K562 (cell line): Measurements from ENCODE around the gene PAX2. TPM values are rescaled to one million over a fixed set of nuclear protein-coding genes. Genes with fewer than 3 reads are reported as not detected.

ENCODE experiments used
- DACH1 ChIP-seq: fragments of 450-650 bp; IDR thresholded peaks from 2 replicates; pipeline ENCODE4 v1.6.1; 2018; ENCODE audit not compliant: partially characterized antibody
- POLR3A ChIP-seq: IDR thresholded peaks from 2 replicates; pipeline ENCODE4 v1.6.1; 2011; ENCODE audit warnings: borderline replicate concordance, mild to moderate bottlenecking, moderate library complexity; ENCODE audit not compliant: insufficient read length, insufficient read depth; ENCODE audit errors: extremely low read depth
- polyA plus RNA-seq, 8 experiments: library from polyadenylated mRNA; depleted of rRNA in 4 of 8; stranded (reverse) in 5 of 8; unstranded in 3 of 8; fragments of >200 nt; fragmentation: Nextera tagmentation in 2 of 8; fragmentation: Illumina TruSeq in 1 of 8; extraction: Ambion mirVana in 2 of 8; extraction: Trizol in 1 of 8; gene quantifications; 2 replicates each; pipeline versions ENCODE4 v1.2.1 to v1.2.3, GENCODE V29; 2011 to 2014; ENCODE audit warnings: inconsistent platforms in 1 of 8, missing spikeins in 1 of 8
- total RNA-seq, 7 experiments: library from RNA; depleted of rRNA in 6 of 7; stranded (reverse); fragments of >200 nt in 6 of 7; fragmentation: Illumina TruSeq in 2 of 7; extraction: Trizol in 2 of 7; gene quantifications; 2 replicates each; pipeline versions ENCODE4 v1.2.1 to v1.2.3, GENCODE V29; 2011 to 2021; ENCODE audit warnings: low replicate concordance in 1 of 7
- TF ChIP-seq, protein P1 (sequence below): fragments of 450-650 bp; formaldehyde crosslinking; IDR thresholded peaks from 2 replicates; pipeline ENCODE4 v1.4.0; 2020; ENCODE audit warnings: mild to moderate bottlenecking, moderate library complexity

Gene PAX2
- total and polyA plus RNA-seq, 9 of the 15 experiments (the other 6 are each of a cell fraction or from before 2014, with no cell fraction given) = not detected

DNA sequence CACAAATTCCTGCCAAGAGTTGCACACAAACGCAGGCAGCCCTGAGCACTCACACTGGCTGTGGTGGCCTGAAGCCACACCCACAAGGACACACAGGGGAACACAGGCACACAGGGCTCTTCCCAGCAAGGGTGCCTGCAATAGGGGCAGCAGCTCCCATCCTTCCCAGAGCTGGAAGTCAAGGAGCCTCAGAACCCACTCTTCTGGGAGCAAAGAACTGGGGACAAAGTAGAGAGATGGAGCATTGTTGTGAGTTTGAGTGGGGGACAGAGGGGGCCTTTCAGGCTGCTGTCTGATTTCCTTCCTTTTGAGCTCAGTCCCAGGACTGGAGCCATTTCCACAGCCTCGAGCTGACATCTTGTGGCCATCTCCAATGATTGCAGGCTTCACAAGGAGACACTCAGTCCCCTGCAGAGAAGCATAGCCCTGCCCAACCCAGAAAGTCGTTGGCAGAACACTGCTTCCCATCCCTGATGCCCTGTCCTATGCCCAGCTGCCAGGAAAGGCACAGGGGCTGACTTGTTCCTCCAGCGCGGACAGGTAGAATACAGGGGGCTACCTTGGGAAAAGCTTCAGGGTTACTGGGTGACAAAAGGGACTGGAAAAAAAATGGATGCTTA, 133.0 kb downstream of the PAX2 start (continued):
- TF ChIP-seq, protein P1, sequence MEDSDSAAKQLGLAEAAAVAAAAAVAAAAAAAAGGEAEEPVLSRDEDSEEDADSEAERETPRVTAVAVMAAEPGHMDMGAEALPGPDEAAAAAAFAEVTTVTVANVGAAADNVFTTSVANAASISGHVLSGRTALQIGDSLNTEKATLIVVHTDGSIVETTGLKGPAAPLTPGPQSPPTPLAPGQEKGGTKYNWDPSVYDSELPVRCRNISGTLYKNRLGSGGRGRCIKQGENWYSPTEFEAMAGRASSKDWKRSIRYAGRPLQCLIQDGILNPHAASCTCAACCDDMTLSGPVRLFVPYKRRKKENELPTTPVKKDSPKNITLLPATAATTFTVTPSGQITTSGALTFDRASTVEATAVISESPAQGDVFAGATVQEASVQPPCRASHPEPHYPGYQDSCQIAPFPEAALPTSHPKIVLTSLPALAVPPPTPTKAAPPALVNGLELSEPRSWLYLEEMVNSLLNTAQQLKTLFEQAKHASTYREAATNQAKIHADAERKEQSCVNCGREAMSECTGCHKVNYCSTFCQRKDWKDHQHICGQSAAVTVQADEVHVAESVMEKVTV (CRISPR knock-in tag) = 0 out of 2 replicates have a peak, but pooled peaks have one; percentile 23
- TF ChIP-seq POLR3A = no peak
- no peak for TF ChIP-seq DACH1

Other genes starting within 250 kb of the PAX2 start
- gene SEC31B, start 225.7 kb upstream of the PAX2 start, total RNA-seq (2014; rRNA removed) = 0.91 and 1.3 TPM in 2 replicates
- gene SEC31B, start 225.7 kb upstream of the PAX2 start, total RNA-seq (2014; rRNA removed; fragmentation: Illumina TruSeq; extraction: Trizol) = 1.5 and 1.6 TPM in 2 replicates
- 1.2 and 1.5 TPM in 2 replicates for gene SEC31B, start 225.7 kb upstream of the PAX2 start, total RNA-seq (2015; rRNA removed; fragmentation: Illumina TruSeq; extraction: Trizol)
- gene SEC31B, start 225.7 kb upstream of the PAX2 start, total RNA-seq (2021) = 4.2 and 4.6 TPM in 2 replicates
- gene SEC31B, start 225.7 kb upstream of the PAX2 start, polyA plus RNA-seq (2011; rRNA removed) = 7.0 and 14.6 TPM in 2 replicates
- 3.4 and 5.1 TPM in 2 replicates for gene SEC31B, start 225.7 kb upstream of the PAX2 start, polyA plus RNA-seq (2014; fragmentation: Illumina TruSeq; extraction: Trizol)
- 1 to 10 TPM; 1.2 to 2.4 TPM for gene SEC31B, start 225.7 kb upstream of the PAX2 start, polyA plus RNA-seq (2014; fragmentation: Nextera tagmentation; extraction: Ambion mirVana)
- gene SEC31B, start 225.7 kb upstream of the PAX2 start, polyA plus RNA-seq (2014; rRNA removed) = 5.9 and 7.2 TPM in 2 replicates
- 262 and 285 TPM in 2 replicates for gene NDUFB8, start 215.7 kb upstream of the PAX2 start, total RNA-seq (2014; rRNA removed)
- 129 and 131 TPM in 2 replicates for gene NDUFB8, start 215.7 kb upstream of the PAX2 start, total RNA-seq (2014; rRNA removed; fragmentation: Illumina TruSeq; extraction: Trizol)
- 188 and 199 TPM in 2 replicates for gene NDUFB8, start 215.7 kb upstream of the PAX2 start, total RNA-seq (2015; rRNA removed; fragmentation: Illumina TruSeq; extraction: Trizol)
- gene NDUFB8, start 215.7 kb upstream of the PAX2 start, total RNA-seq (2021) = 146 and 154 TPM in 2 replicates
- 176 and 195 TPM in 2 replicates for gene NDUFB8, start 215.7 kb upstream of the PAX2 start, polyA plus RNA-seq (2011; rRNA removed)
- gene NDUFB8, start 215.7 kb upstream of the PAX2 start, polyA plus RNA-seq (2014; fragmentation: Illumina TruSeq; extraction: Trizol) = 149 and 201 TPM in 2 replicates
- gene NDUFB8, start 215.7 kb upstream of the PAX2 start, polyA plus RNA-seq (2014; fragmentation: Nextera tagmentation; extraction: Ambion mirVana) = 100 to 1,000 TPM; 307 to 360 TPM
- gene NDUFB8, start 215.7 kb upstream of the PAX2 start, polyA plus RNA-seq (2014; rRNA removed) = 307 and 321 TPM in 2 replicates
- gene HIF1AN, start 209.6 kb upstream of the PAX2 start, total RNA-seq (2014; rRNA removed) = 3.1 and 3.8 TPM in 2 replicates
- gene HIF1AN, start 209.6 kb upstream of the PAX2 start, total RNA-seq (2014; rRNA removed; fragmentation: Illumina TruSeq; extraction: Trizol) = 11.1 and 14.1 TPM in 2 replicates
- gene HIF1AN, start 209.6 kb upstream of the PAX2 start, total RNA-seq (2015; rRNA removed; fragmentation: Illumina TruSeq; extraction: Trizol) = 10.6 and 11.6 TPM in 2 replicates
- gene HIF1AN, start 209.6 kb upstream of the PAX2 start, total RNA-seq (2021) = 16.8 and 19.1 TPM in 2 replicates
- 5.1 and 8.5 TPM in 2 replicates for gene HIF1AN, start 209.6 kb upstream of the PAX2 start, polyA plus RNA-seq (2011; rRNA removed)
- gene HIF1AN, start 209.6 kb upstream of the PAX2 start, polyA plus RNA-seq (2014; fragmentation: Illumina TruSeq; extraction: Trizol) = 6.7 and 7.1 TPM in 2 replicates
- 1 to 10 TPM; 1.2 to 1.7 TPM for gene HIF1AN, start 209.6 kb upstream of the PAX2 start, polyA plus RNA-seq (2014; fragmentation: Nextera tagmentation; extraction: Ambion mirVana)
- gene HIF1AN, start 209.6 kb upstream of the PAX2 start, polyA plus RNA-seq (2014; rRNA removed) = 4.3 and 6.9 TPM in 2 replicates
- gene SLF2, start 167.4 kb downstream of the PAX2 start, total RNA-seq (2014; rRNA removed) = 7.8 and 8.8 TPM in 2 replicates
- 13.8 and 13.9 TPM in 2 replicates for gene SLF2, start 167.4 kb downstream of the PAX2 start, total RNA-seq (2014; rRNA removed; fragmentation: Illumina TruSeq; extraction: Trizol)
- gene SLF2, start 167.4 kb downstream of the PAX2 start, total RNA-seq (2015; rRNA removed; fragmentation: Illumina TruSeq; extraction: Trizol) = 17.6 and 18.4 TPM in 2 replicates
- 9.2 and 11.3 TPM in 2 replicates for gene SLF2, start 167.4 kb downstream of the PAX2 start, total RNA-seq (2021)
- gene SLF2, start 167.4 kb downstream of the PAX2 start, polyA plus RNA-seq (2011; rRNA removed) = 6.7 and 7.1 TPM in 2 replicates
- gene SLF2, start 167.4 kb downstream of the PAX2 start, polyA plus RNA-seq (2014; fragmentation: Illumina TruSeq; extraction: Trizol) = 4.9 and 6.1 TPM in 2 replicates
- 1 to 10 TPM; 1.7 to 1.8 TPM for gene SLF2, start 167.4 kb downstream of the PAX2 start, polyA plus RNA-seq (2014; fragmentation: Nextera tagmentation; extraction: Ambion mirVana)
- 7.9 and 8.6 TPM in 2 replicates for gene SLF2, start 167.4 kb downstream of the PAX2 start, polyA plus RNA-seq (2014; rRNA removed)
- gene SEMA4G, start 223.9 kb downstream of the PAX2 start, total RNA-seq (2014; rRNA removed) = 1.7 and 1.9 TPM in 2 replicates
- 1.3 and 1.5 TPM in 2 replicates for gene SEMA4G, start 223.9 kb downstream of the PAX2 start, total RNA-seq (2014; rRNA removed; fragmentation: Illumina TruSeq; extraction: Trizol)
- gene SEMA4G, start 223.9 kb downstream of the PAX2 start, total RNA-seq (2015; rRNA removed; fragmentation: Illumina TruSeq; extraction: Trizol) = 0.40 and 0.83 TPM in 2 replicates
- 4.1 and 4.2 TPM in 2 replicates for gene SEMA4G, start 223.9 kb downstream of the PAX2 start, total RNA-seq (2021)
- gene SEMA4G, start 223.9 kb downstream of the PAX2 start, polyA plus RNA-seq (2011; rRNA removed) = 5.7 and 11.0 TPM in 2 replicates
- 6.6 and 7.8 TPM in 2 replicates for gene SEMA4G, start 223.9 kb downstream of the PAX2 start, polyA plus RNA-seq (2014; fragmentation: Illumina TruSeq; extraction: Trizol)
- gene SEMA4G, start 223.9 kb downstream of the PAX2 start, polyA plus RNA-seq (2014; fragmentation: Nextera tagmentation; extraction: Ambion mirVana) = 1 to 10 TPM; 1.2 to 1.8 TPM
- 3.9 and 4.2 TPM in 2 replicates for gene SEMA4G, start 223.9 kb downstream of the PAX2 start, polyA plus RNA-seq (2014; rRNA removed)
- gene MRPL43, start 241.9 kb downstream of the PAX2 start, total RNA-seq (2014; rRNA removed) = 55.9 and 63.2 TPM in 2 replicates
- 20.5 and 21.3 TPM in 2 replicates for gene MRPL43, start 241.9 kb downstream of the PAX2 start, total RNA-seq (2014; rRNA removed; fragmentation: Illumina TruSeq; extraction: Trizol)
- 40.0 and 42.5 TPM in 2 replicates for gene MRPL43, start 241.9 kb downstream of the PAX2 start, total RNA-seq (2015; rRNA removed; fragmentation: Illumina TruSeq; extraction: Trizol)
- gene MRPL43, start 241.9 kb downstream of the PAX2 start, total RNA-seq (2021) = 47.0 and 48.5 TPM in 2 replicates
- 37.2 and 47.6 TPM in 2 replicates for gene MRPL43, start 241.9 kb downstream of the PAX2 start, polyA plus RNA-seq (2011; rRNA removed)
- 29.1 and 50.5 TPM in 2 replicates for gene MRPL43, start 241.9 kb downstream of the PAX2 start, polyA plus RNA-seq (2014; fragmentation: Illumina TruSeq; extraction: Trizol)
- gene MRPL43, start 241.9 kb downstream of the PAX2 start, polyA plus RNA-seq (2014; fragmentation: Nextera tagmentation; extraction: Ambion mirVana) = 10 to 100 TPM; 15.1 to 25.6 TPM
- 63.7 and 77.5 TPM in 2 replicates for gene MRPL43, start 241.9 kb downstream of the PAX2 start, polyA plus RNA-seq (2014; rRNA removed)
- gene TWNK, start 242.0 kb downstream of the PAX2 start, total RNA-seq (2014; rRNA removed) = 17.9 and 20.6 TPM in 2 replicates
- gene TWNK, start 242.0 kb downstream of the PAX2 start, total RNA-seq (2014; rRNA removed; fragmentation: Illumina TruSeq; extraction: Trizol) = 16.6 and 18.0 TPM in 2 replicates
- gene TWNK, start 242.0 kb downstream of the PAX2 start, total RNA-seq (2015; rRNA removed; fragmentation: Illumina TruSeq; extraction: Trizol) = 13.6 and 14.3 TPM in 2 replicates
- 19.2 and 24.5 TPM in 2 replicates for gene TWNK, start 242.0 kb downstream of the PAX2 start, total RNA-seq (2021)
- gene TWNK, start 242.0 kb downstream of the PAX2 start, polyA plus RNA-seq (2011; rRNA removed) = 16.1 and 17.4 TPM in 2 replicates
- 34.7 and 35.5 TPM in 2 replicates for gene TWNK, start 242.0 kb downstream of the PAX2 start, polyA plus RNA-seq (2014; fragmentation: Illumina TruSeq; extraction: Trizol)
- 10 to 100 TPM; 11.6 to 14.8 TPM for gene TWNK, start 242.0 kb downstream of the PAX2 start, polyA plus RNA-seq (2014; fragmentation: Nextera tagmentation; extraction: Ambion mirVana)
- 16.6 and 18.9 TPM in 2 replicates for gene TWNK, start 242.0 kb downstream of the PAX2 start, polyA plus RNA-seq (2014; rRNA removed)